Ishikawa (cell line): Measurements from ENCODE around the gene GPATCH1.

ENCODE experiments used
- CEBPB ChIP-seq: IDR thresholded peaks from 2 replicates; pipeline ENCODE4 v1.6.1; 2012
- CREB1 ChIP-seq: IDR thresholded peaks from 2 replicates; pipeline ENCODE4 v1.6.1; 2012; ENCODE audit warnings: low read depth
- EGR1 ChIP-seq: IDR thresholded peaks from 2 replicates; pipeline ENCODE4 v1.6.1; 2012
- EP300 ChIP-seq: IDR thresholded peaks from 2 replicates; pipeline ENCODE4 v1.6.1; 2012; ENCODE audit warnings: borderline replicate concordance
- FOXM1 ChIP-seq: IDR thresholded peaks from 2 replicates; pipeline ENCODE4 v1.6.1; 2012; ENCODE audit warnings: low read depth, borderline replicate concordance
- MAX ChIP-seq: IDR thresholded peaks from 2 replicates; pipeline ENCODE4 v1.6.1; 2012
- NFIC ChIP-seq: IDR thresholded peaks from 2 replicates; pipeline ENCODE4 v1.6.1; 2012
- RAD21 ChIP-seq: IDR thresholded peaks from 2 replicates; pipeline ENCODE4 v1.6.1; 2012; ENCODE audit warnings: low read depth
- REST ChIP-seq: IDR thresholded peaks from 2 replicates; pipeline ENCODE4 v1.6.1; 2012; ENCODE audit warnings: low read depth, mild to moderate bottlenecking
- TAF1 ChIP-seq: IDR thresholded peaks from 2 replicates; pipeline ENCODE4 v1.6.1; 2012; ENCODE audit warnings: low read depth, mild to moderate bottlenecking
- TCF12 ChIP-seq: IDR thresholded peaks from 2 replicates; pipeline ENCODE4 v1.6.1; 2012; ENCODE audit warnings: low read depth
- TEAD4 ChIP-seq: IDR thresholded peaks from 2 replicates; pipeline ENCODE4 v1.6.1; 2012
- YY1 ChIP-seq: IDR thresholded peaks from 2 replicates; pipeline ENCODE4 v1.6.1; 2012; ENCODE audit warnings: low read depth
- ZBTB7A ChIP-seq: IDR thresholded peaks from 2 replicates; pipeline ENCODE4 v1.6.1; 2012; ENCODE audit warnings: low read depth
- TF ChIP-seq, protein P1 (sequence below): IDR thresholded peaks from 2 replicates; pipeline ENCODE4 v1.6.1; 2012

Gene GPATCH1

DNA sequence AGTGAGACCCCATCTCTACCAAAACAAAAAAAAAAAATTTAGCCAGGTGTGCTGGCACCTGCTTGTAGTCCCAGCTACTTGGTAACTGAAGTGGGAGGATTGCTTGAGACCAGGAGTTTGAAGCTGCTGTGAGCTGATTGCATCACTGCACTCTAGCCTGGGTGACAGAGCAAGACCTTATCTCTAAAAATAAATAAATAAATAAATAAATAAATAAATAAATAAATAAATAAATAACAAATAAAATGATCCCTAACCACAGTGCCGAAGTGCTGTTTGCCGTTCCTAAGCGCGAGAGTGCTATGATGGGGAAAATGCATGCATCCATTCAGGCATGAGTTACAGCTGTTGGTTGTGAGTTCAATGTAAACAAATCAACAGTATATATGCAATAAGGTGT is 78.2 kb downstream of the GPATCH1 start:
- TF ChIP-seq TAF1 (no peak), ZBTB7A (no peak), YY1 (no peak), NFIC (no peak), EP300 (no peak), CREB1 (no peak), MAX (no peak), CEBPB (no peak), RAD21 (no peak), FOXM1 (no peak), EGR1 (no peak), REST (no peak), TEAD4 (no peak), TCF12 (no peak)
- TF ChIP-seq, protein P1, sequence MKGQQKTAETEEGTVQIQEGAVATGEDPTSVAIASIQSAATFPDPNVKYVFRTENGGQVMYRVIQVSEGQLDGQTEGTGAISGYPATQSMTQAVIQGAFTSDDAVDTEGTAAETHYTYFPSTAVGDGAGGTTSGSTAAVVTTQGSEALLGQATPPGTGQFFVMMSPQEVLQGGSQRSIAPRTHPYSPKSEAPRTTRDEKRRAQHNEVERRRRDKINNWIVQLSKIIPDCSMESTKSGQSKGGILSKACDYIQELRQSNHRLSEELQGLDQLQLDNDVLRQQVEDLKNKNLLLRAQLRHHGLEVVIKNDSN = no peak

DNA sequence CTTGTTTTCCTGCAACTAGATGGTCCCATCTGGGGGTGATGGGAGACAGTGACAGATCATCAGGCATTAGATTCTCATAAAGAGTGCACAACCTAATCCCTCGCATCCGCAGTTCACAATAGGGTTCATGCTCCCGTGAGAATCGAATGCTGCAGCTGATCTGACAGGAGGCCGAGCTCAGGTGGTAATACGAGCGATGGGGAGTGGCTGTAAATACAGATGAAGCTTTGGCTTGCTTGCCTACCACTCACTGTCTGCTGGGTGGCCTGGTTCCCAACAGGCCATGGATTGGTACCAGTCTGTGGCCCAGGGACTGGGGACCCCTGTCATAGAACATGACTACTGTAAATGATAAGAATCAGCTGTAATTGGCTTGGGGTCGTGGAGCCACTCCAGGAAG is 78.9 kb downstream of the GPATCH1 start:
- TF ChIP-seq EGR1 (no peak), RAD21 (no peak), NFIC (no peak), CEBPB (no peak)
- TF ChIP-seq, protein P1 = no peak

GRCh38 chr19:33161201-33161600 is 80.2 kb downstream of the GPATCH1 start:
- TF ChIP-seq FOXM1 = no peak
- TF ChIP-seq MAX = no peak
- TF ChIP-seq TCF12 = no peak
- TF ChIP-seq, protein P1 = no peak
- TF ChIP-seq ZBTB7A = no peak
- TF ChIP-seq EP300 = no peak

DNA sequence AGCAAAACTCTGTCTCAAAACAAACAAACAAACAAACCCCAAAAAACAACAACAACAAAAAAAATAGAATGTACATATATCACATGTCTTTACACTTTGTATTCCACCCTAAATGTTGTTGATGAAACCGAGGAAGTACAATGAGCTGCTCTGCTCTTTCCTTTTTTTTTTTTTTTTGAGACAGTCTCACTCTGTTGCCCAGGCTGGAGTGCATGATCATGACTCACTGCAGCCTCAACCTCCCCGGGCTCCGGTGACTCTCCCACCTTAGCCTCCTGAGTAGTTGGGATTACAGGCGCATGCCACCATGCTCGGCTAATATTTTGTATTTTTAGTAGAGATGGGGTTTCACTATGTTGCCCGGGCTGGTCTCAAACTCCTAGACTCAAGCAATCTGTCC is 82.5 kb downstream of the GPATCH1 start:
- TF ChIP-seq TAF1 = no peak
- no peak for TF ChIP-seq CREB1
- no peak for TF ChIP-seq MAX
- TF ChIP-seq TCF12 = no peak
- TF ChIP-seq FOXM1 = no peak
- no peak for TF ChIP-seq ZBTB7A
- no peak for TF ChIP-seq EGR1
- no peak for TF ChIP-seq REST
- no peak for TF ChIP-seq RAD21
- TF ChIP-seq NFIC = no peak
- TF ChIP-seq TEAD4 = no peak
- TF ChIP-seq, protein P1 = no peak
- no peak for TF ChIP-seq EP300
- TF ChIP-seq YY1 = no peak
- no peak for TF ChIP-seq CEBPB

DNA sequence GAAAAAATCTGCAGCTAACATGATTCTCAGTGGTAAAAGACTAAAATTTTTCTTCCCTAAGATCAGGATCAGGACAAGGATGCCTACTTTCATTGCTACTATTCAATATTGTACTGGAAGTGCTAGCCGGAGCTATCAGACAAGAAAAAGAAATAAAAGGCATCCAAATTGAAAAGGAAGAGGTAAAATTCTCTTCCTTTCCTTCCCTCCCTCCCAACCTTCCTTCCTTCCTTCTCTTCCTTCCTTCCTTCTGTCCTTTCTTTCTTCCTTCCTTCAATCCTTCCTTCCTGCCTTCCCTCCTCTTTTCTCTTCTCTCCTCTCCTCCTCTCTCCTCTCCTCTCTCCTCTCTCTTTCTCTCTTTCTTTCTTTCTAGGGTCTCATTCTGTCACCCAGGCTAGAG is 86.5 kb downstream of the GPATCH1 start:
- no peak for TF ChIP-seq TCF12
- no peak for TF ChIP-seq REST
- TF ChIP-seq EGR1 = no peak
